HCT116 (cell line): ENCODE data around the gene C15orf61. TPM values are rescaled to one million over a fixed set of nuclear protein-coding genes. Genes with fewer than 3 reads are reported as not detected.

Experiments used
- ATAC-seq: fragments of 200-7000 bp; cut with Tn5 transposase; 2 replicates; pipeline ENCODE4 v1.9.1; 2020; ENCODE audit warnings: mild to moderate bottlenecking, moderate library complexity
- Bru-seq: library from RNA; stranded (reverse); fragments of 400-500 nt; gene quantifications from one replicate; lab custom pipeline; 2021; lab: Mats Ljungman, UMichigan
- BruChase-seq, 2 experiments: library from RNA; stranded (reverse); fragments of 400-500 nt; gene quantifications; one replicate each; lab custom pipeline; 2021; lab: Mats Ljungman, UMichigan
- BruUV-seq: library from RNA; stranded (reverse); fragments of 400-500 nt; replicated peaks from 2 replicates; lab custom pipeline; 2021; lab: Mats Ljungman, UMichigan
- CTCF ChIA-PET: fragments of 300-600 bp; sonication (Branson Sonifier 250); formaldehyde crosslinking; loops from one replicate; lab custom pipeline; 2021; ENCODE audit warnings: antibody characterized with exemption; lab: Charles Lee
- POLR2A ChIA-PET: fragments of 300-600, 350-600 bp; sonication (Branson Sonifier 250); formaldehyde crosslinking; loops from one replicate; lab custom pipeline; 2021; ENCODE audit warnings: antibody characterized with exemption; lab: Charles Lee
- RAD21 ChIA-PET, 2 experiments: fragments of 300-600 bp; sonication (Branson Sonifier 250); formaldehyde crosslinking; loops; one replicate each; lab custom pipeline; 2023; ENCODE audit warnings: low total read pairs in 2 of 2; ENCODE audit not compliant: uncharacterized antibody in 2 of 2, unreplicated experiment in 2 of 2, low non-redundant PET in 1 of 2; lab: Charles Lee
- DNase-seq: peaks from one replicate; pipeline ENCODE4 v3.0.0-alpha.2; 2010; ENCODE audit warnings: low read depth, low spot score
- H2AFZ ChIP-seq: fragments of 200-600 bp; shearing (Covaris generic), sonication (generic); 2 replicates; pipeline ENCODE4 v1.6.1; 2017; ENCODE audit warnings: low read depth, mixed run types, mixed read lengths, antibody characterized with exemption, low read length; ENCODE audit not compliant: poor library complexity, severe bottlenecking
- H3K27ac ChIP-seq: 2 replicates; pipeline ENCODE4 v1.5.1; 2012; ENCODE audit warnings: low read depth, low read length
- H3K27me3 ChIP-seq: fragments of 200-600 bp; sonication (generic); 2 replicates; pipeline ENCODE4 v1.6.1; 2016; ENCODE audit warnings: mixed run types, low read length, mixed read lengths; ENCODE audit not compliant: insufficient read depth
- H3K36me3 ChIP-seq, 2 experiments: fragments of 200-500 bp in 1 of 2; fragments of 200-600 bp in 1 of 2; sonication (Bioruptor generic) in 1 of 2; sonication (generic) in 1 of 2; 2 replicates each; pipeline versions ENCODE4 v1.5.1 to v1.6.1; 2014 to 2016; ENCODE audit warnings: low read length in 2 of 2, inconsistent platforms in 1 of 2, mixed read lengths in 1 of 2, mixed run types in 1 of 2; ENCODE audit not compliant: insufficient read depth in 2 of 2, control insufficient read depth in 1 of 2
- H3K4me1 ChIP-seq, 2 experiments: fragments of 200-600 bp in 1 of 2; sonication (generic) in 1 of 2; 2 replicates each; pipeline versions ENCODE4 v1.5.1 to v1.6.1; 2012 to 2017; ENCODE audit warnings: low read length in 2 of 2, inconsistent platforms in 1 of 2, mild to moderate bottlenecking in 1 of 2, mixed read lengths in 1 of 2, mixed run types in 1 of 2, moderate library complexity in 1 of 2; ENCODE audit not compliant: insufficient read depth in 2 of 2, control insufficient read depth in 1 of 2
- H3K4me2 ChIP-seq: fragments of 200-600 bp; sonication (generic); 2 replicates; pipeline ENCODE4 v1.6.1; 2017; ENCODE audit warnings: mixed run types, low read length, mixed read lengths
- H3K4me3 ChIP-seq, 2 experiments: fragments of 200-600 bp in 1 of 2; sonication (generic) in 1 of 2; replicated peaks in 1 of 2; 2 replicates each; pipeline ENCODE4 v1.5.1; 2011 to 2016; ENCODE audit warnings: low read length in 2 of 2, control low read depth in 1 of 2, low read depth in 1 of 2, mild to moderate bottlenecking in 1 of 2, mixed read lengths in 1 of 2, mixed run types in 1 of 2
- H3K79me2 ChIP-seq: fragments of 200-600 bp; sonication (generic); 2 replicates; pipeline ENCODE4 v1.6.1; 2017; ENCODE audit warnings: mild to moderate bottlenecking, mixed run types, low read length, moderate library complexity, mixed read lengths; ENCODE audit not compliant: insufficient read depth
- H3K9ac ChIP-seq: fragments of 200-600 bp; sonication (generic); 2 replicates; pipeline ENCODE4 v1.6.1; 2016; ENCODE audit warnings: low read length, mixed read lengths
- H3K9me2 ChIP-seq: fragments of 200-600 bp; sonication (generic), shearing (Covaris generic); 2 replicates; pipeline ENCODE4 v1.6.1; 2017; ENCODE audit warnings: mixed run types, mild to moderate bottlenecking, moderate library complexity; ENCODE audit not compliant: insufficient read depth
- H3K9me3 ChIP-seq, 2 experiments: fragments of 200-500 bp in 1 of 2; fragments of 200-600 bp in 1 of 2; sonication (Bioruptor generic) in 1 of 2; sonication (generic) in 1 of 2; 2 replicates each; pipeline ENCODE4 v1.6.1; 2014 to 2017; ENCODE audit warnings: low read length in 2 of 2, mixed read lengths in 2 of 2, inconsistent platforms in 1 of 2, low read depth in 1 of 2, mild to moderate bottlenecking in 1 of 2, mixed run types in 1 of 2, moderate library complexity in 1 of 2; ENCODE audit not compliant: control insufficient read depth in 1 of 2, insufficient read depth in 1 of 2
- H4K20me1 ChIP-seq: fragments of 200-600 bp; sonication (generic), shearing (Covaris generic); 2 replicates; pipeline ENCODE4 v1.6.1; 2017; ENCODE audit warnings: mixed run types, mild to moderate bottlenecking, moderate library complexity; ENCODE audit not compliant: insufficient read depth
- CEBPB ChIP-seq: IDR thresholded peaks from 2 replicates; pipeline ENCODE4 v1.6.1; 2012; ENCODE audit warnings: low read depth
- EGR1 ChIP-seq: IDR thresholded peaks from 2 replicates; pipeline ENCODE4 v1.6.1; 2012; ENCODE audit warnings: low read depth
- ELF1 ChIP-seq: IDR thresholded peaks from 2 replicates; pipeline ENCODE4 v1.6.1; 2012; ENCODE audit warnings: low read depth, borderline replicate concordance
- POLR2A ChIP-seq: IDR thresholded peaks from 2 replicates; pipeline ENCODE4 v1.7.0; 2011; ENCODE audit warnings: borderline replicate concordance; ENCODE audit not compliant: insufficient read depth, insufficient read length; ENCODE audit errors: extremely low read depth
- POLR2AphosphoS5 ChIP-seq: IDR thresholded peaks from 2 replicates; pipeline ENCODE4 v1.6.1; 2011; ENCODE audit warnings: mild to moderate bottlenecking, low read depth, low read length, moderate library complexity
- RAD21 ChIP-seq: IDR thresholded peaks from 2 replicates; pipeline ENCODE4 v1.6.1; 2012; ENCODE audit warnings: low read depth, mild to moderate bottlenecking
- SIN3A ChIP-seq: IDR thresholded peaks from 2 replicates; pipeline ENCODE4 v1.6.1; 2012; ENCODE audit warnings: low read depth
- SRF ChIP-seq: IDR thresholded peaks from 2 replicates; pipeline ENCODE4 v1.6.1; 2012; ENCODE audit warnings: low read depth
- TCF7L2 ChIP-seq: IDR thresholded peaks from 2 replicates; pipeline ENCODE4 v1.7.0; 2011; ENCODE audit warnings: borderline replicate concordance, inconsistent platforms; ENCODE audit not compliant: insufficient read depth, insufficient read length; ENCODE audit errors: extremely low read depth
- YY1 ChIP-seq: IDR thresholded peaks from 2 replicates; pipeline ENCODE4 v1.6.1; 2011; ENCODE audit warnings: low read length, low read depth, moderate library complexity, mild to moderate bottlenecking; ENCODE audit not compliant: insufficient replicate concordance; ENCODE audit errors: extremely low read depth
- ZFX ChIP-seq: fragments of 450-650 bp; IDR thresholded peaks from 2 replicates; pipeline ENCODE4 v1.6.1; 2017
- intact Hi-C: fragments of 100-400 bp; cut with micrococcal nuclease; formaldehyde crosslinking; loops from 2 replicates; pipeline ENCODE4 v1.10.0; 2022
- long read RNA-seq: library from polyadenylated mRNA; unstranded; transcript quantifications from one replicate; pipeline ENCODE4 v2.0.0, GENCODE V29; 2021; ENCODE audit not compliant: unreplicated experiment
- polyA plus RNA-seq: library from polyadenylated mRNA; unstranded; fragments of >200 nt; gene quantifications from 2 replicates; pipeline ENCODE4 v1.2.1, GENCODE V29; 2012; ENCODE audit warnings: missing spikeins
- total RNA-seq: library from RNA; stranded (reverse); gene quantifications from one replicate; pipeline ENCODE4 v1.2.1, GENCODE V29; 2021; ENCODE audit not compliant: unreplicated experiment
- TF ChIP-seq, protein P1 (sequence below): IDR thresholded peaks from 2 replicates; pipeline ENCODE4 v1.6.1; 2012
- TF ChIP-seq, protein P2 (sequence below): IDR thresholded peaks from 2 replicates; pipeline ENCODE4 v1.6.1; 2011; ENCODE audit warnings: mild to moderate bottlenecking, low read length, moderate library complexity; ENCODE audit not compliant: insufficient replicate concordance; ENCODE audit errors: extremely low read depth

The C15orf61 gene
- 9.9 TPM for total RNA-seq
- polyA plus RNA-seq: 5.2 and 5.5 TPM in 2 replicates
- Bru-seq, nascent RNA: percentile 86 among the genes with signal in this experiment
- BruChase-seq, experiment 1, labeled RNA remaining after a 6-hour chase: percentile 63 among the genes with signal in this experiment
- BruChase-seq, experiment 2, labeled RNA remaining after a 2-hour chase: percentile 51 among the genes with signal in this experiment
- long read RNA-seq, full-length matches to known transcripts: 17 of 18 reads
- long read RNA-seq, partial matches to known transcripts: 0 of 18 reads
- long read RNA-seq, other reads (novel, unspliced or antisense): 1 of 18 reads

GRCh38 chr15:67521029-67521782 lies at the start of gene C15orf61:
TSS of gene C15orf61 (plus strand) at chr15:67521131. CDS start at chr15:67521249, 118 bp downstream.
- H4K20me1 ChIP-seq: no peaks in the 10 kb centered on the region
- peak within 1 kb of the TSS; percentile 63 for H2AFZ ChIP-seq
- ATAC-seq (peak; percentile 90), DNase-seq (peak; percentile 85)
- no peaks in the 10 kb centered on the region for H3K27me3 ChIP-seq
- peaks cover 10 to 19% of the 10 kb centered on the region in 2 experiments for H3K4me1 ChIP-seq
- H3K27ac ChIP-seq: peak within 1 kb of the TSS; percentile 99
- ChIA-PET CTCF (no interaction called here), POLR2A (interaction anchor here (0.6 to 0.8 kb wide), 2 partner anchors 12 to 59 kb away, joined by 3 read pairs; no protein-coding TSS in a partner anchor), RAD21 (no interaction called here)
- H3K9me2 ChIP-seq: no peaks in the 10 kb centered on the region
- H3K9ac ChIP-seq: peak within 1 kb of the TSS; percentile 92
- TF ChIP-seq RAD21 (peak; percentile 22; the same call in 1 of the 2 replicates), EGR1 (peak; percentile 81), YY1 (peak; percentile 56), CEBPB (no peak), ELF1 (no peak), POLR2AphosphoS5 (peak; percentile 83; the same call in 1 of the 2 replicates), TCF7L2 (peak; percentile 81), SRF (no peak), ZFX (peak; percentile 99), POLR2A (peak; percentile 64), SIN3A (peak; percentile 75; the same call in 1 of the 2 replicates)
- TF ChIP-seq, protein P1, sequence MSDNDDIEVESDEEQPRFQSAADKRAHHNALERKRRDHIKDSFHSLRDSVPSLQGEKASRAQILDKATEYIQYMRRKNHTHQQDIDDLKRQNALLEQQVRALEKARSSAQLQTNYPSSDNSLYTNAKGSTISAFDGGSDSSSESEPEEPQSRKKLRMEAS: peak; percentile 88; the same call in 1 of the 2 replicates
- TF ChIP-seq, protein P2, sequence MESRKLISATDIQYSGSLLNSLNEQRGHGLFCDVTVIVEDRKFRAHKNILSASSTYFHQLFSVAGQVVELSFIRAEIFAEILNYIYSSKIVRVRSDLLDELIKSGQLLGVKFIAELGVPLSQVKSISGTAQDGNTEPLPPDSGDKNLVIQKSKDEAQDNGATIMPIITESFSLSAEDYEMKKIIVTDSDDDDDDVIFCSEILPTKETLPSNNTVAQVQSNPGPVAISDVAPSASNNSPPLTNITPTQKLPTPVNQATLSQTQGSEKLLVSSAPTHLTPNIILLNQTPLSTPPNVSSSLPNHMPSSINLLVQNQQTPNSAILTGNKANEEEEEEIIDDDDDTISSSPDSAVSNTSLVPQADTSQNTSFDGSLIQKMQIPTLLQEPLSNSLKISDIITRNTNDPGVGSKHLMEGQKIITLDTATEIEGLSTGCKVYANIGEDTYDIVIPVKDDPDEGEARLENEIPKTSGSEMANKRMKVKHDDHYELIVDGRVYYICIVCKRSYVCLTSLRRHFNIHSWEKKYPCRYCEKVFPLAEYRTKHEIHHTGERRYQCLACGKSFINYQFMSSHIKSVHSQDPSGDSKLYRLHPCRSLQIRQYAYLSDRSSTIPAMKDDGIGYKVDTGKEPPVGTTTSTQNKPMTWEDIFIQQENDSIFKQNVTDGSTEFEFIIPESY: peak; percentile 47
- peak within 1 kb of the TSS; percentile 72 to 91 for H3K4me3 ChIP-seq
- H3K4me2 ChIP-seq: peak within 1 kb of the TSS; percentile 92
- intact Hi-C loops: loop anchor here (10.0 kb wide), 1 partner anchor 314 kb away; no protein-coding TSS in a partner anchor
- peaks cover 46% of the 10 kb centered on the region for H3K79me2 ChIP-seq
- H3K9me3 ChIP-seq: no peaks in the 10 kb centered on the region
- no peaks in the 10 kb centered on the region for H3K36me3 ChIP-seq
- no TSS peak for BruUV-seq
